ENCODE data around the gene ASB13. TPM values are rescaled to one million over a fixed set of nuclear protein-coding genes. Genes with fewer than 3 reads are reported as not detected.
"Not testable (repeated sequence)": the region's sequence is repeated elsewhere in the genome, so short reads cannot be mapped to it uniquely, and the experiment has no call there.

The ASB13 gene
- total RNA-seq, 1 donor from 2014 or later = 16.6 TPM

DNA sequence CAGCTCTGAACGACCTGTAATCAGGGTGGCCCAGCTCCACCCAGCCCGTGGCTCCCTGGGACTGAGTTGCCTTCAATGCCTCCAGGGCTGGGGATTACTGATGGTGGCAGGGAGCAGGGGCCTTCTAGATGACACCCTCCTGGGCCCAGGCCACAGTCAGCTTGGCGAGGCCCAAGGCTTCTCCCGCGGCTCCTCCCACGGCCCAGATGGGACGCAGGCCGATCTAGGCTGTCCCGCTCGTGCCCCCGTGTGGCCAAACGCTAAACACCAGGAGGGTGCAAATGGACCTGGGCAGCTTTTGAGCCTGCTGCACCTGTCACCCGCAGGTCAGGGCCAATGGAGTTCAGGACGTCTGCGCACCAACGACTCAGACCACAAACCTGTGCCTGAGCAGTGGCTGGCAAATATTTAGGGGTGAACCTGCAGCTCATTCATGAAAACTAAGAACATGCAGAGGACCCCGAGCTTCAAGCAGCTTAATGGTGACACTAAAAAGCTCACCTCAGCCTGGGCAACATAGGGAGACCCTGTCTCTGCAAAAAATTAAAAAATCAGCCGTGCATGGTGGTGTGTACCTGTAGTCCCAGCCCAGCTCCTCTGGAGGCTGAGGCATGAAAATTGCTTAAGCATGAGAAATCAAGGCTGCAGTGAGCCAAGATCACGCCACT, 43.2 kb downstream of the ASB13 start:
- peak; percentile 52 for DNase-seq (ENCODE audit: low read depth)

DNA sequence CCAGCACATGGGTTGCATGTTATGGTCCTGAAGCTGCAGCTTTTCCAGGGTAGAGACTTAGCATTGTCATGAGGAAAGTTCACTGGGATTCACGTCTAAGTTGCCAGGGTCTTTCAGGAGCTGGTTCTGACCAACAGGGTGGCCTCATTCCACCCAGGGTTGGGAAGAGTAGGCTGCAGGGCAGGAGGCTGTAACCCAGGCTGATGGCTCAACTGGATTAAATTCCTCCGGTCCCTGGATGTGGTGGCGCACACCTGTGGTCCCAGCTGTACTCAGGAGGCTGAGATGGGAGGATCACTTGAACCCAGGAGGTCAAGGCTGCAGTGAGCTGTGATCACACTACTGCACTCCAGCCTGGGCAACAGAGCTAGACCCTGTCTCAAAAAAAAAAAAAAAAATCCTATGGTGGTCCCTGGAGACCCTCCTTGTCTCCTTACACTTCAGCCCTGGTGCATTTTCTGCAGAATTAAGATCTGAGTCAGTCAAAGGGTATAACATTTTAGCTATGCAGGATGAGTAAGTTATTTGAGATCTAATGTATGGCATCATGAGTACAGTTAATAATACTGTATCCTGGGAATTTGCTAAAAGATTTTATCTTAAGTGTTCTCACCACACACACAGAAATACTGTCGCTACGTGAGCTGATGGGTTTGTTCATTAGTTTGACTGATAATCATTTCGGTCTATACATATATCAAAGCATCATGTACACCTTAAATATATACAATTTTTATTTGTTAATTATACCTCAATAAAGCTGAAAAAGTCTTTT, 44.0 kb downstream of the ASB13 start:
- no peak for DNase-seq (ENCODE audit: low read depth)

DNA sequence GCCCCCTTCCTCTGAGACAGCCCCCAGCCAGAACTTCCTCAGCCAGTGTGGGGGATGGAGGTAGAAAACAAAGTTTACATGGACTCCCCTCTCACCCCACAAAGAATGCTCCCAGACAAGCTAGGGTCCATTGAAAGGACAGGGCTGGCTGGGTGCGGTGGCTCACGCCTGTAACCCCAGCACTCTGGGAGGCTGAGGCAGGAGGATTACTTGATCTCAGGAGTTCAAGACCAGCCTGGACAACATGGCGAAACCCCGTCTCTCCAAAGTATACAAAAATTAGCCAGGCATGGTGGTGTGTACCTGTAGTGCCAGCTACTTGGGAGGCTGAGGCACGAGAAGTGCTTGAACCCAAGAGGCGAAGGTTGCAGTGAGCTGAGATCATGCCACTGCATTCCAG, 45.0 kb downstream of the ASB13 start:
- not testable (repeated sequence) for DNase-seq (ENCODE audit: low read depth)

DNA sequence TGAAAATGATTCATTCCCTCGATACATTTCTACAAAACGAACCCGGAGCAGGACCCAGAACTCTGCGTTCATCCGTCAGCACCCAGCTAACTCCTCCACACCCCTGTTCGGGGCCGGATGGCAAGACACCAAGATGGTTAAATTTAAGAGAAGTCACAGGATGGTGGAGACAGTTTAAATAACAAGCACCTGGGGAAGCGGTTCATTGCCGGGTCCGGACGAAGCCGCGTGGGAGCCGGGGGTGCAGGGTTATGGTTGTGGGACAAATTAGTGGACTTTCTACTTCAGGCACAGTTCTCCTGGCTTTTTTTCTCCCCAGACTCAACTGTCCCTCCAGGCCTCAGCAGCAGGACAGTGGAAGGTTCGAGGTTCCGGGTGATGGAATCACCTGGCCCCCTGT, 45.4 kb downstream of the ASB13 start:
- no peak for DNase-seq (ENCODE audit: low read depth)

DNA sequence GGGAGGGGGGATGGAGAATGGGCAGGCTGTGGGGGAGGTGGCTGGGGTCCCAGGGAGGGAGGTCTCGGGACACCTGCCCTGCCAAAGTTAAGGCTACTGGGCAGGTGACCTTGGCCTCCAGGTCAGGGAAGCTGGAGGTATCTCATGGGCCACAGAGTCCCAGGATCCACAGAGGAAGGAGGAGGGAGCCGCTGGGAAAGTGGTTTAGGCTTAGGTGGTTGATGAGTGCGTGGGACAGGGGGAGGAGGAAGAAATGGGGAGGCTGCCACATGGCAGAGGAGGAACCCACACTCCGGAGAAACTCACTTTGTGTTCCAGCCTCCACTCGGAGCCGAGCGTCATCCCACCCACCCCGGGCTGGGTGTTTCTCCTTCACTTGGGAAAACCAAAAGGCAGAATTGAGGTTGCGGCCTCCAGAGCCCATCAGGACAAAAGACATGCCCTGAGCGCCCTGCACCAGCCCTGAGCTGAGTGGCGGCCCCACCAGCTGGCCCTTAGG, 46.1 kb downstream of the ASB13 start:
- no peak for DNase-seq (ENCODE audit: low read depth)

DNA sequence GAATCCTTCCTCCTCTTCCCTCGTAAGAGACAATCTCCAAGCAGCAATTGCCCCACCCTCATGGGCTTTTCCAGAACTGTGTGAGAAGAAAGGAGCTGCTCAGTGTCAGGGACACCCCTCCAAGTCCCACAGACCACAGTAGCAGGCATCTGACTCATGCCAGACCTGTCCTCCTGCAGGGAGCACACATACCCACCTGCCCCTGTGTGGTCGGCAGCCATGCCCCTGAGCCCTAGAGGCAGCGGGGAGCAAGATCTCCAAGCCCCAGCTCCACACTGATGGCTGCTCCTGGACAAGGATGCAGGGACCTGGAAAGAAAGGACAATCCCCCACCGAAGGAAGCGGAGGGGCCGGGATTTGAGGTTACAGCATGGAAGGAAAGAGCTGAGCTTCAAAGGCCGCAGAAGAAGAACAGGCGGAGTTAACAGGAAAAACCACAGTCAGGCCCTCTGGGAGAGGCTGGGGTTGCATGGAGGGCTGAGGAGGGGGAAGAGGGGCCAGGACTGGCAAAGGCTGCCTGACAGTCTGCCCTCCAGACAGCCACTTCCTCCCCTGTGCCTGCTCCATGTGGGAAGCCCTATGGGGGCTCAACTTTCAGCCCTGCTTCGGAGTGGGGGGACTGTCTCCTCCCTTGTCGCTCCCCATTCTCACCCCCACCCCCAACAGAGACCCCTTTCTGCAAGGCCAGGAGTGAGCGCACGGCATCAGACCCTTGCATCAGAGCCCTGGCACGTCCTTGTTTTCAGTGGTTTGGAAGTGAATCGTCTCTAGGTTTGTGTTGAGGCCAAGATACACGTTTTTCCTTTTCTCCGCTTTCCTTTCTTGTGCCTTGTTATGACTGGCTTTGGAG, 46.8 kb downstream of the ASB13 start:
- no peak for DNase-seq (ENCODE audit: low read depth)

DNA sequence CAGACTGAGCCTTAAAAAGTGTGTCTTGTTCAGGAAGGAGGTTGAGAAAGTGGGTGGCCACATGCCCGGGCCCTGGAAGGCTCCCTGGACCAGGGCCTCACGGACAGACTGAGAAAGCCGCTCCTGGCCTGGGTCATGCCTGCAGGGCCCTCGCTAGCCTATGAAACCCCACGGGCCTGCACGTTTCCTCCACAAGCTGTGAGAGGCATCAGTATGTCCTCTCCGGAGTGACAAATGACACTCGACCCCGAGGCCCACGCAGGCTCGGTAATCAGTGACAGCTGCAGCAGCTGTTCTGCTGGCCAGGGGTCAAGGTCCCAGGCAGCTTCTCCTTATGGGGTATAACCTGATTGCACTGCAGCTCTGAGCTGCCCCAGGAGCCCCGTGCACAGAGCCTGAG, 47.6 kb downstream of the ASB13 start:
- DNase-seq (ENCODE audit: low read depth) = no peak

DNA sequence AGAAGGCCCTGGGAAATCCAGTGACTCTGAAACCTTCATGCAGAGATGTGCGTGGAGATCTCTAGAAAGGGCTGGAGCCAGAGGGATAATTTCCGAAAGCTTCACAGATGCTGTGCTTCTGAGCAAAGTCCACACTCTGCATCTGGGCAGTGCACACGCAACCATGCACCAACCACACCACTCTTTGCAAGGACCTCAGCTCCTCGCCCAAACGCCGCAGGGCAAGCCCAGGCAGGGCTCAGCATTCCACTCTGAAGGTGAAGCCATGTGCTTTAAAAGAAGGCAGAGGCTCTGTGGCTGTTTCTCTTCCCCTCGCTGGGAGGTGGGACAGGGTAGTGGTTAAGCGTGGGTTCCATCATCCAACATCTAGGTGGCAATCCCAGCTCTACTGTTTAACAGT, 48.4 kb downstream of the ASB13 start:
- no peak for DNase-seq (ENCODE audit: low read depth)

DNA sequence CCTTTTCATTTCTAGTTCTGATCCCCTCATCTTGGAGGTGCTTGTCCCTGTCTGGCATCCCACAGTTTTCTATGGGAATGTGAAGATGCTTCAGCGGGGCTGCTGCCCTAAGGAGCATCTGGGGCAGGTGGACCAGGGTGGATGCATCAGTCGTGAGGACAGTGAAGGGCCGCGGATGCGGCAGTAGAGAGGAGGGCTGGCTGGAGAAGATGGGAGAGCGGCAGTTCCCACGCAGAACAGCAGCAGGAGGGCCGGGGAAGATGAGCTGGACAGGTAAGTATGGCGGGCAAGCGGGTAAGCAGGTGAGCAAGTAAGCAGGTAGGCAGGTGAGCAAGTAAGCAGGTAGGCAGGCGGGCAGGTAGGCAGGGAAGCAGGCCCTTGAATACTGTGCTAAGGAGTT, 48.9 kb downstream of the ASB13 start:
- DNase-seq (ENCODE audit: low read depth) = no peak

DNA sequence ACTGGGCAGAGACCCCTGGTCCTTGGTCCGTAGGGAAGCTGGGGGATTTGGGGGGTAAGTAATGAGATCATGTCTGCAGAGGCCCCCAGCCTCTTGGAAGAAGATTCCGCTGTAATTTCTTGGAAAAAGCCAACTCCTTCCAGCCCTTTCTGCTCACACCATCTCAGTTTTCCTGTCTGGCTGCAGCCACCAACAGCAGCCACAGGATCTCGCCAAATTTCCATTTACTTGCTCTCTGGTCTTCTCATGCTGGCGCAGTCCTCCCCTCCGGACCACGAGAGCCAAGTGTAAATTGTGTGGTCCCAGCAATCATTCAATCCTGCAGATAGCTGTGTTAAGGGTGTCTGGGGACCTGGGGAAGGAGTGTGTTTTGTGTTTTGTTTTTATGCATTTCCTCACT, 49.6 kb downstream of the ASB13 start:
- no peak for DNase-seq (ENCODE audit: low read depth)

DNA sequence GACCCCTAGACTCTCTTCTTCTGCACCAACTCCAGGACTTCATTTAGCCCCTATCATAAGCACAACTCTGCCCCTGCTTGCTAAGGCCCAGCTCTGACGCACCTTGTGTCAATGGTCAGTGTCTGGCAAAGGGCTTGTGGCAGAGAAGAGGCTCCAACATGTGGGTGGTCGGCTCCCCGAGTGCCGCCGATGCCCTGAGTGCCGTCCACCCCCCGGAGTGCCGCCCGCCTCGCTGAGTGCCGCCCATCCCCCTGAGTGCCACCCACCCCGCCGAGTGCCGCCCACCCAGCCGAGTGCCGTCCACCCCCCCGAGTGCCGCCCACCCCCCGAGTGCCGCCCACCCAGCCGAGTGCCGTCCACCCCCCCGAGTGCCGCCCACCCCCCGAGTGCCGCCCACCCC, 50.3 kb downstream of the ASB13 start:
- DNase-seq (ENCODE audit: low read depth) = no peak

DNA sequence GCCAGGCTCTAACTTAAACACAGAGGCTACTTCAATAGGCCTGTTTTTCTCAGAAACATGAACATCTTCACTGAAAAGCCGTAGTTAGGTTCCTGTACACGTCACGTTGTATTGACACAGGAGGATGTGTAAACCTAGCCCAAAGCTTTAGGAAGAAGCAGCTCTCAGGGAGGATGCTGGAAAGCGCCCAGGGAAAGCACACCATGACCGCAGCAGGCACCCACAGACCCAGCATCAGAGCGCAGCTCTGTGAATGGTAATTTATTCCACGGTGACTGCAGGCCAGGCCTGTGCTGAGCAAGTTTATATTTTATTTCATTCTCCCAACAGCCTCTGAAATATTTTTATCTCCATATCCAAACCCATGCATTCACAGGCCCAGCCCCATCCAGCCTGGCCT, 51.1 kb downstream of the ASB13 start:
- DNase-seq (ENCODE audit: low read depth) = no peak

DNA sequence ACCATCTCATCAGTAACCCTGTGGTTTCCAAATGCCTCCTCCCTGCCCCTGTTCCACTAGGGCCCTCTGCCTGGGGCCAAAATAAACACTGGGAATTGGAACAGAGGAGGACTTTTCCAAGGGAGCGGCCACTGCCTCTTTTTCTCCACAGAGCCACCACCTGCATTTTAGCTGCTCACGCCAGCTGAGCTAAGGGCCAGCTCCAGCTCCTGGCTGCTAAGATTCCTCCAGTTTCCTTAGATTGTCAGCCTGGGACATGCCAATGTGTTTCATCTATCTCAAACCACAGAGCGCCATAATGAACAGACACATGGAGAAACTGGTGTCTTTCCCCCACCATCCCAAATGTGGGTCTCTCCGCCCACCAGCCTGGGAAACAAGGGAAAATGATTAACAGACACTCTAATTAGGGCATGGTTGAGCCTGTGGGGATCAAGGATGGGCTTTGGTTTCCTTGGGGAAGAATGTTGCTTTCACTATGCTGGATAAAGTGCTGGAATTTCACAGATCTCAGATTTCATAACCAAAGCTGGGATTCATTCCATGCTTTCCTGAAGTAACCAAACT, 52.2 kb downstream of the ASB13 start:
- peak; percentile 82 for DNase-seq (ENCODE audit: low read depth)

DNA sequence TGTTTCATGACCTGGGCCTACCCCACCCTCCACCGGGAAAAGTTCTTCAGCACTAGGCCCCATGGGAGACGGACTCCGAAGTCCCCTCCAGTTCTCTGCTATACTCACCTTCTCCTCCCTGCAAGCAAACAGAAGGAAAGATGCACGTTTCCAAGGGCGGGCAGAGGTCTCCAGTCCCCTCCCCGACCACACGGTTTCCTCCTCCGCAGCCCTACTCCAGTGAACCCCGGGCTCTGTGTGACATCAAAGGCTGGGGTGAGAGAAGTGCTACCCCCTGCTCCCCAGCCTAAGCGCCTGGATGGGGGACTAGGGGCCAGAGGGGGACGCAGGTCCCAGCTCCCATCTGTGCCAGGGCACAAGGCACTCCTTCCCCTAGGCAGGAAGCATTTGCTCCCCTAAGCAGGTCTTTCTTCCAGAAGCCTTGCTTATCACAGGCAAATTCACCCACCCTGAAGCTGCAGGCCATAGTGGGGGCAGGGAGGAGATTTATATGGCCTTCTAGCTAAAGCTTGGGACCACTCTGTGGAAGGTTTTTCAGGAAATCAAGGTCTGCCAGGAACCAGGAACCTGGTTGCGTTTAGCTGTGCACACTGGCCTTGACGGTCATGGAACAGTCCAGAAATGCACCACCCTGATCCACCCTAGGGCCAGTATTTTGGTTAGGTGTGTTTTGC, 52.8 kb downstream of the ASB13 start:
- no peak for DNase-seq (ENCODE audit: low read depth)

DNA sequence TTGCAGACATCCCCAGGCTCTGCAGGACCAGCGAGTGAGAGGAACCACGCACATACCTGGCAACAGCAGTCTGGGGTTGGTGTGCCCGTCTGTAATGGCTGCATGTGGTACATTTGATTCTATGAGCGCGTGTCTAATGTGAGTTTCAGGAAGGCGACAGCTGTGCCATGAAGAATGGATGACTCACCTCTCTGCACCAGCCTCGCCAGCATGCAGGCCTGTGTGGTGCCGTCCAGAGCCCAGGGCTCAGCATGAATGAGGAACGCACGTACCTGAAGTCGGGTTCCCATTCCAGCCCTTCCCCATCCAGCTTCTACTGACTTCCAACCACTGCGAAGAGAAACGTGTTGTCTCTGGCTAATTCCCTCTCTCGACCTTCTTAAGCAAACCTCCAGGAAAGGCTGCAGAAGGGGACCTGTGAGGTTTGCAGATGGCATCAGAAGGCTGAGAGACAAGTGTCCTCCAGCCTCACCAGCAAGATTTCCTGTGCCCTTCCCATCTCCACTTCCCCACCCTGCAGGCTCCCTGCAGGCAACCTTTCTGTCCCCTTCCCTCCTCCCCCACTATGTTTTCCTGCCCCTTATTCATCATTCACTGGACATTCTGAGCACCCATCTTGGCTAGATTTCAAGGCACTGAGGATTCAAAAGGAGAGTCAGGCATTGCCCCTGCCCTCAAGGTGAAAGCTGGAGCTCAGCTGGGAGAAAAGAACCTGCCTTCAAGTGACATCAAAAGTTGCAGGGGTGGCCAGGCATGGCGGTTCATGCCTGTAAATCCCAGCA, 54.3 kb downstream of the ASB13 start:
- DNase-seq (ENCODE audit: low read depth) = no peak

DNA sequence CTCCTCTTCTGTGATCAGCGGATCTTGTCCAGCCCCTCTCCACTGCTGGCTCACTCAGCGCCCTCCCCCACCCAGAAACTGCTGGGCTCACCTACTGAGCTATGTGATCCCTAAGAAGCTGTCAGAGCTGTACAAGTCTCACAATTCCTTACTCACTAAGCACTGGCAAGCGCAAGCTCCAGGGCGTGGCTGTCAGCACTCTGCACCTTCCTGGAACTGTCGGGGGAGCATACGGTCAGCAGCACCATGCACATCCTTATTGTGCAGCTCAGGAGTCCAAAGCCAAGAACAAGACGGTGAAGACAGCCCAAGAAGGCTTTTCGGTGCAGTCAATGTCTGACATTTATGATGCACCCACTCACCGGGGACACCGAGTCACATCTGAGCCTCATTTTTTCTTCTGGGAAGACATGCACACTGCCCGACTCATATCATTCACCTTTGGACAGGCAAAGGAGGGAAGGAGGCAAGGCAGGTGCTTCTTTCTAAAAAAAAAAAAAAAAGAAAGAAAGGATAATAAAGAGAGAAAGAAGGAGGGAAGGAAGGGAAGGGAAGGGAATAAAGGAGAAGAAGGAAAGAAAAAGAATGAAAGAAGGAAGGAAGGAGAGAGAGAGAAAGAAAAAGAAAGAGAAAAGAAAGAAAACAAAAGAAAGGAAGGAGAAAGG, 56.3 kb downstream of the ASB13 start:
- DNase-seq (ENCODE audit: low read depth) = peak; percentile 72

DNA sequence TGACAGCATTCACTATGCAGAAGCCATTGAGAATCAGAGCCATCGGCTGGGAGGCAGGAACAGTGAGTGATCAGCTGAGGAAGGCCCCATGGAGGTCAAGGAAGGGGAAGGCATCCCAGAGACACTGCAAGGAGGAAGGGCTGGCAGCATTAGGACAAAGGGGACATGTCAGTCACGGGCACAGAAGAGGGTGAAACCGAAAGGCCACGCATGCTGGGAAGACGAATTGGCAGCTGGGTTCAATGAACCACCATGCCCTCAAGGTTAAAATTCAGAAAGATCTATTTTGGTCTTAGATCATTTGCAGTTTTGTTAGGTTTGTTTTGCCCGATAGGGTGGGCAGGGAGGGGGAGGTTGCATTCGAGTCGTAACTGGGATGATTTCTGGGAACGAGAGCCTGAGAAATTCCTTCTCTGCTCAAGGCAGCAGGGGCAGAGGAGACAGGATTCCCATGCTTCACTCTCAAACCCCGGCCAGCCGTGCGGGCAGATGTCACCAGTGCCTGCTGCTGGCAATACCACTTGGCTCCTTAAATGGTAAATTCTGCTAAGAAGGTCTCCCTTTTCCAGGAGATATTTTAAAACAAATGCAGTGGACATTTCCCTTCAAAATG, 57.7 kb downstream of the ASB13 start:
- no peak for DNase-seq (ENCODE audit: low read depth)

DNA sequence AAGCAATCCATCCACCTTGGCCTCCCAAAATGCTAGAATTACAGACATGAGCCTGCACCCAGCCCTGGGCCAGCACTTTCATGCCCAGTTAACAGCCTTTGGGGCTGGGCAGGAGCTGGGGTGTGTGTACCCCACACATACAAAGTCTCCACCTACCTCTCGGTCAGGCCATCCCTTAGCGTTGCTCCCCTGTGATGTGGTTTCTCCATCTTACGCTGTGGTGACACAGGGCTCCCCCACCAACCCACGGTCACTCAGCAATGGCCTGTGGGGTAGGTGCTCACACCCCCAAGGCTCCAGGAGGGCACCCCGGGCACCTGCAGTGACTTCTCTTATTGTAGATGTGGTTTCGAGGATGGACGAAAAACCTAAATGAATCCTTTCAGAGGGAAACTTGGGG, 58.8 kb downstream of the ASB13 start:
- DNase-seq (ENCODE audit: low read depth) = no peak

DNA sequence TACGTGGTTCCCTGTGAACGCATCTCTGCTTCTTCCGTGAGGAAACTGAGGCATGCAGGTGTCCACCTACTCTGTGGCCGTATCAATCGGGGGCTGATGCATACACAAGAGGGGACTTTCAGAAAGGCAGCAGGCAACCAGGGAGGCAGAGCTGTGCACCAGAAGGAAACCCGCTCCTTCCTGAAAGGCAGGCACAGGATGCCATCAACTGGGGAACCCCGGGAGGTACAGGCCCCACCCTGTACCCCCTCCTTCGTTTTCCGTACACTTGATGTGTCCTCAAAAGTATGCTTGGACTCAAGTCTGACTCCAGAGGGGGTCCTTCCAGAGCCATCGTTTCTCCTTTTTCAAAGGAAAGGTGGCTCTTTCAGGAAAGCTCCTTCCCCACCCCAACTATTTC, 59.5 kb downstream of the ASB13 start:
- no peak for DNase-seq (ENCODE audit: low read depth)

DNA sequence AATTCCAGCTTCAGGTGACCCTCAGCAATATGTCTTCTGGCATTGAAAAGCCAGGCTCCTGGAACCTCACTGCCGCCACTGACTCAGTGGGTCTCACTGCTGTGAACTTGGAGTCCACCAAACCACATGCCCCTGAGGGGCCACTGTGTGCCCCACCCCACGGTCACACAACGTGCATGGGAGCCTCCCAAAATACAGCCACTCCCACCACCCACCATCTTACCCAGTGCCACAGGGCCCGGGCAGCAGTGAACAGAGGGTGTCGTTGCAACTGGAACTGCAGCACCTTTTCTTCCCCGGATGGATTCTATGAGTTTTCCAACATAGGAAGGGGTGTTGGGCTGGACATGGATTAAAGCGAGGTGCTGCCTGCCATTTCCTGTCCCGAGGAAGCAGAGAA, 60.1 kb downstream of the ASB13 start:
- DNase-seq (ENCODE audit: low read depth) = no peak
